Activated CD4-positive, alpha-beta T cell treated with anti-CD3 and anti-CD28 coated beads for 1 hour (primary cell): ENCODE results near the gene PSMD1.
"Not testable (repeated sequence)": the region's sequence is repeated elsewhere in the genome, so short reads cannot be mapped to it uniquely, and the experiment has no call there.

Experiments
- DNase-seq: peaks from one replicate; pipeline ENCODE4 v3.0.0-alpha.2; 2020

Gene PSMD1

GRCh38 chr2:231118614-231118942 lies 61.9 kb downstream of the PSMD1 start:
- no peak for DNase-seq

- no peak for DNase-seq
Measured at GRCh38 chr2:231123362-231123898, 66.8 kb downstream of the PSMD1 start.

GRCh38 chr2:231124838-231125568 lies 68.3 kb downstream of the PSMD1 start, which contains the start of gene HTR2B:
Gene HTR2B, minus strand, starts transcription at chr2:231125042. Its CDS starts 1,278 bp downstream, at chr2:231123764.
- DNase-seq: no peak

DNA sequence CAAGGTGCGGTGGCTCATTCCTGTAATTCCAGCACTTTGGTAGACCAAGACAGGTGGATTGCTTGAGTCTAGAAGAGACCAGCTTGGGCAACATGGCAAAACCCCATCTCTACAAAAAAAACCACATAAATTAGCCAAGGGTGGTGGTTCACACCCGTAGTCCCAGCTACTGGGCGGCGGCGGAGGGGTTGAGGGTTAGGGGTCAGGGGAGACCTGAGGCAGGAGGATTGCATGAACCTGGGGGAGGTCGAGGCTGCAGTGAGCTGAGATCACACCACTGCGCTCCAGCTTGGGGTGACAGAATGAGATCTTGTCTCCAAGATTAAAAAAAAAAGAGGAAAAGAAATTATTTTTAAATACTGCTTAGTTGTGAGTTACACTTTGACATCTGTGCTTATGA lies 69.5 kb downstream of the PSMD1 start:
- no peak for DNase-seq

GRCh38 chr2:231127480-231127879 lies 70.8 kb downstream of the PSMD1 start:
- DNase-seq: no peak

- no peak for DNase-seq
Measured at GRCh38 chr2:231127936-231128335, 71.3 kb downstream of the PSMD1 start.

- no peak for DNase-seq
Measured at GRCh38 chr2:231128541-231128940, 71.9 kb downstream of the PSMD1 start.

DNA sequence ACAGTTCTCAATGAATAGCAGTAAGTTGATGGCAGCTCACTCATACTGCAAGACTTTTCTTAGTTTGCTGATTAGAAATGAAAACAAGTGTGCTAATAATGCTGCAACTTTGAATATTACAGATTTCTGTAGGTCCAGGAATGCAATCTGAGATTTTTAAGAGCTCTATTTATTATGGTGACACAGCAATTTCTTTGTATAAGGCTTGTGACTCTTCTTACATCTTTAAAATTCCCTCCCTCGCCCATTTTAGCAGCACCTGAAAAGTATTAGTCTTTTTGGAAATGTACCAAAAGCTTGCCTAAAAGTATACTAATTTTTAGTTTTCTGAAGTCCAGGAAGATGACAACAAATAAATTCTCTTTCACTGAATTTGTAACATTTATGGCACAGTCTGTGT lies 72.5 kb downstream of the PSMD1 start:
- DNase-seq: no peak

GRCh38 chr2:231130336-231131056 lies 73.8 kb downstream of the PSMD1 start:
- DNase-seq: no peak

- no peak for DNase-seq
Measured at GRCh38 chr2:231132129-231132528, 75.5 kb downstream of the PSMD1 start.

GRCh38 chr2:231133365-231134099 lies 76.9 kb downstream of the PSMD1 start:
- DNase-seq: no peak

DNA sequence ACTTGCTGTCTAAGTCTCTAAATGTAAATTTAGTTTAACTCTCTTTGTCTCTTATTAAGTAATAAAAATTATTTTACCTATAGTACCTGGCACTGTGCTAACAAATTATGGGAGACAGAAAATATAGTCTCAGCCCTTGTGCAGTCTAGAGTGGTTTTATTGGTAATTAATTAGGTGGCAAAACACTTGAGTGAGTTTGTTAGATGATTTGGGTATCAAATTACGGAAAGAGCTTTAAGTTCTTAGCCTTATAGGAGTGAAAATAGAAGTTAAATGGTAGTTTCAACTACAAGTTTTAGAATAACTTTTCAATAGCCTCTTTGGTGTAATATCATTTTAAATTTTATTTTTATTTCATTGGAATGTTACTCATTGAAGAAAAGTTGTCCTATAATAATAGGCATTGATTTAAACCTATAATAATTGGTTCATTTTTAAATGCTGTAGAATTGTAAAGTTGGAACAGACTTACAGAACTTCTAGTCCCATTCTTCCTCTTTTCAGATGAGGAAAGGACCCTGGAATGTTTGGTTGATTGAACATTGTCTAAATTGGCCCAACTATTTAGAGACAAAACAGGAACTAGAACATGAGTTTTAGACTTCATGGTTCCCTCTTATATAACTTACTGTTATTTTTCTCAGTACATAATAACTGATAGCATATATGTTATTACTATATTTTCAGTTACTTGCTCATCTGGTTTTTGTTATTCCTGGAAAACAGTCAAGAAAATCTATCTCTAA lies 78.4 kb downstream of the PSMD1 start:
- DNase-seq: no peak

DNA sequence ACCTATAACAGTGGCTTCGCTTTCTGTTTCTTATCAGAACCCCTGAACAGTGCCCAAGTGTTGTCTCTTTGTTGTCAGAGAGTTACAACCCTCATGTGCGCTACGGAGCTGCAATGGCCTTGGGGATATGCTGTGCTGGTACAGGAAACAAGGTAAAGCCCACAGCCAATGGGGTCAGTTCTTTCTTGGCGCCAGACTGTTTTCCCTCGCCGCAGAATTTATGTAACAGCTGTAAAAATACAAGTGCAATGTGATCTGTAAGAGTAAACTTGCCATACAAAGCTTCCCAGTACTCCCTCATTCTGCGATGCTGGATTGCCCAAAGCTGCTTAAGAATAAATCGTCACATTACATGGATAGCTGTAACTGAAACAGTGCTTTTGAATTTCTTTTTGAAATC lies 82.0 kb downstream of the PSMD1 start:
- no peak for DNase-seq

DNA sequence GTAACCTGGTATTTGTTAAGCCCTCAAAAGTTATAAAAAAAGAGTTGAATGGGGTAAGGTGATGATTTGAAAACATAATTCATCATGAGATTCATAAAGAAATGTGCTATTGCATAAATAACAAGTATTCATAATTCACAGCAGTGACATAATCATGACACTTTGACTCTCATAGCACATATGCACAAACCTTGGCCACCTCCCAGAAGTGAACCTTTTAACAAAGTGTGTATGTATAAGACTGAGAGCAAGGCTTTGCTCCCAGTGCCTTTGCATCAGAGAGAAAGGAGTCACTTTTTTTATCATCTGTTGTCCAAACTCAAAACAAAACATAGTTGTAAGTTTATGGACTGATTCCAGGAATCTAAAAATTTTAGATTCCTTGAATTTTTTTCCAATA lies 83.1 kb downstream of the PSMD1 start:
- no peak for DNase-seq

DNA sequence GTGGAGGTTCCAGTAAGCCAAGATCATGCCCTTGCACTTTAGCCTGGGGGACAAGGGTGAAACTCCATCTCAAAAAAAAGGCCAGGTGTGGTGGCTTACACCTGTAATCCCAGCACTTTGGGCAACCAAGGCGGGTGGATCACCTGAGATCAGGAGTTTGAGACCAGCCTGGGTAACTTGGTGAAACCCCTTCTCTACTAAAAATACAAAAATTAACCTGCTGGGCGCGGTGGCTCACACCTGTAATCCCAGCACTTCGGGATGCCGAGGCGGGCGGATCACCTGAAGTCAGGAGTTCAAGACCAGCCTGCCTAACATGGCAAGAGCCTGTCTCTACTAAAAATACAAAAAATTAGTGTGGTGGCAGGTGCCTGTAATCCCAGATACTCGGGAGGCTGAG lies 84.1 kb downstream of the PSMD1 start:
- DNase-seq: not testable (repeated sequence)

DNA sequence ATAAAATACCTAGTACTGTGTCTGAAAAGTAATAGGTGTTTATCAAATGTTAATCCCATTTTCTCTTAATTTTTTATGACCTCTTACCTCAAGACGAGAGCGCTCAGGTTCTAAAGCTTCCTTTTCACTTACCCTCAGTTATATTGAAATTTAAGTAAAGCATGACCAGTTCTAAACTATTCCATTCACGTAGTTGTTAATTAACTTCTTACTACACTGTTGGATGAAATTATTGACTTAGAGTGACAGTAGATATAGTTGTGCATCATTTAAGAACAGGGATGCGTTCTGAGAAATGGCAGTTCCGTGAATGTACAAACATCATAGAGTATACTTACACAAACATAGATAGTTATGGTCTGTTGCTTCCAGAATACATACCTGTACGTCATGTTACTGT lies 88.2 kb downstream of the PSMD1 start:
- DNase-seq: no peak

DNA sequence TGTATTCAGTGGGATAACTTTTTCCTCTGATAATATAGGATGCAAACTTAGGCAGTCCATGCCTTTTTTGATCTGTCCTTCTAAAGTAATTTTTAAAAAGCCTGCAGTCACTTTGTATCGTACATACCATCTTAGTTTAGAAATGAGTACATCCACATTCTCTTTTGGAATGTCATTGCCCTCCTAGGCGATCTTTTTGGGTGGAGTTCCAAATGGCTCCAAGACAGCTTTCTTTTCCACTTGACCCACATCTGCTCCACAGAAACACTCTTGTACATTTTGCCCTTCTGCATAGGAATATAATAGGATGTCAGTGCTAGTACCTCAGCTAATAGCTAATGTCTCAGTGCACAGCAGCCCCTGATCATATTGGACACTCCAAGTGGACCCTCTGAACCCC lies 90.0 kb downstream of the PSMD1 start:
- DNase-seq: no peak

DNA sequence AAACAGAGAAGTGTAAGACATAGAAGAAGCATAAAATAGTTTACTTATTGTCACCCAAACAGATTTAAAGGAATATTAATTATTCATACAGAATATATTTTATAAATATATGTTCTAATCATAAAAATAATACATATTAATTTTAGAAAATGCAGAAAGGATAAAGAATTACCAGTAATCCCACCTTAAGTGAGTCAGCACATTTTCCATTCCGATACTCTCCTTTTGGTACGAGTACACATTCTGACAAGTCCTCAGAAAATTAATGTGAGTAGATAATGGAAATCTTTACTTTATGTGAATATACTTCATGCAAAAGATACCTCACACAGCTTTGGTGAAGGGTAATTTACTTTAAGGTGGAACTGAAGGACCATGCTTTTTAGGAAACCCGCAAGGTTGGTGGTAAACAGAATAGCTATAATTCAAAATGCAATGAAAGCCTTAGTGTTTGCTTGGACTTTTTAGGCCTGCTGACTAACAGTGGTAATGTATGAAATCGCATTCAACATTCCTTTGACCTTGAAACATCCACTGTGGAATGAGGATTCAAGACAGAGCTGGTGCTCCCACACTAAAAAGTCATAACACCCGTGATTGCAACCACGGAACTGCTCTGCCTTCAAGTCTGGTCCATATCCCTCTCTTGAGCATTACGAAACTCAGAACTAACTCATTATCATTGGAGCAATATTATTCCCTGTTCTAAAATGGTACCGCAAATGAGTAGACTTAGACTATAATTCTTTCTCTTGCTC lies 96.3 kb downstream of the PSMD1 start:
- no peak for DNase-seq

GRCh38 chr2:231159306-231159705 lies 102.6 kb downstream of the PSMD1 start:
- DNase-seq: no peak

GRCh38 chr2:231160701-231161100 lies 104.0 kb downstream of the PSMD1 start:
- no peak for DNase-seq

DNA sequence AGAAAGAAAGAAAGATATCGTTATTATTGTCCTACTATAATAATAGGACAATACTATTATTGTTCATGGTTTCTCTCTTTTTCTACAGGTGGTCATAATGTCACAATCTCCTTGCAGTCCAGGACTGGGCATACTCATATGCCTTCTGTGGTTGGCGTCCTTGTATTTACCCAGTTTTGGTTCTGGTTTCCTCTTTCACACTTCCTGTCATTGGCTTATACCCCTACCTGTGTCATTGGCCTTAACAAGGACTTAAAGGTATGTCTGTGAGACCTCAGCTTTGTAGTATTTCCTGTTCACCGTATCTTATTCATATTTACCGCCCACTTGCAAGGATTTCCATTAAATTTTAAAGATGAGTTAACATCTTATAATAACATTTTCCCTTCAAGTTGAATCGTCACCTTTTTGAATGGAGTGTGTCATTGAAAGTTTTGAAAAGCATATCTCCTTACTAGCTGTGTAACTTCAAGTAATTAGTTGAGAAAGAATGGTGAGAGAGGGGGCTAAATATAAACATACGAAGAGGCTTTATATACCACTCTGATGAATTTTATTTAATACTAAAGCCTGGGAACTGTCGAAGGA lies 104.7 kb downstream of the PSMD1 start:
- no peak for DNase-seq

DNA sequence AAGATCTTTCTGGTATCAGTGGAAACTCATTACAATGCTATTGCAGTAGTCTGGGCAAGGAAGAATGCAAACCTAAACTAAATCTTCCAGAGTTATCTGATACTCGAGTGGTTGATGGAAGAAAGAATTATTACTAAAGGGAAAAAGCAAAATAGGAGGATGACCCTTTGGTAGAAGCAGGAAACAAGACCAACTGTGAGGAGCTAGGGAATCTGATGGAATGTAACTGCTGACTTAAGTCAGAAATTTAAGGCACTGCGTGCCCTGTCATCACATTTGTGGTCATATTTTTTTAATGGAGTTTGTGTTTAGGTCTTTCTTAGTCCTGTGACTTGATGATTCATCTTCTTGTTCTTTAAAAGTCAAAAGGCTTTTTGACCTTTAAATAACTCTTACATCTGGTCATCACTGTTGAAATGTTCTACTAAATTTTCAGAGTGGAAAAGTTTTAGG lies 105.2 kb downstream of the PSMD1 start:
- no peak for DNase-seq
